GM23338 (cell line): ENCODE measurements around the gene RAB5IF. TPM values are rescaled to one million over a fixed set of nuclear protein-coding genes. Genes with fewer than 3 reads are reported as not detected.

Experiments used
- ATAC-seq: fragments of 200-7000 bp; cut with Tn5 transposase; 3 replicates; pipeline ENCODE4 v1.9.1; 2020
- DNase-seq: peaks from one replicate; pipeline ENCODE4 v3.0.0-alpha.2; 2015; ENCODE audit warnings: low spot score
- H2AFZ ChIP-seq: fragments of 200-600 bp; sonication (generic); 2 replicates; pipeline ENCODE4 v1.8.0; 2016; ENCODE audit warnings: antibody characterized with exemption, mild to moderate bottlenecking, moderate library complexity
- H3F3A ChIP-seq: fragments of 200-600 bp; sonication (generic); replicated peaks from 2 replicates; pipeline ENCODE4 v1.8.0; 2017; ENCODE audit warnings: antibody characterized with exemption, mixed run types, low read depth
- H3K27ac ChIP-seq: fragments of 200-600 bp; sonication (generic); 2 replicates; pipeline ENCODE4 v1.6.1; 2016; ENCODE audit warnings: low read depth
- H3K27me3 ChIP-seq: fragments of 200-600 bp; sonication (generic); 2 replicates; pipeline ENCODE4 v1.8.0; 2016; ENCODE audit warnings: mild to moderate bottlenecking, mixed run types, moderate library complexity; ENCODE audit not compliant: insufficient read depth
- H3K36me3 ChIP-seq: fragments of 200-600 bp; sonication (generic); 2 replicates; pipeline ENCODE4 v1.8.0; 2016; ENCODE audit warnings: mild to moderate bottlenecking; ENCODE audit not compliant: insufficient read depth
- H3K4me1 ChIP-seq: fragments of 200-600 bp; sonication (generic); 2 replicates; pipeline ENCODE4 v1.8.0; 2016; ENCODE audit warnings: mild to moderate bottlenecking, moderate library complexity; ENCODE audit not compliant: insufficient read depth
- H3K4me2 ChIP-seq: fragments of 200-600 bp; sonication (generic); 2 replicates; pipeline ENCODE4 v1.7.1; 2017; ENCODE audit warnings: mixed run types
- H3K4me3 ChIP-seq: fragments of 200-600 bp; sonication (generic); 2 replicates; pipeline ENCODE4 v1.6.1; 2016; ENCODE audit warnings: mixed run types
- H3K79me2 ChIP-seq: fragments of 200-600 bp; sonication (generic); replicated peaks from 2 replicates; pipeline ENCODE4 v1.8.0; 2017; ENCODE audit warnings: mild to moderate bottlenecking; ENCODE audit not compliant: insufficient read depth
- H3K9me2 ChIP-seq: fragments of 200-600 bp; sonication (generic); 2 replicates; pipeline ENCODE4 v1.8.0; 2017; ENCODE audit not compliant: insufficient read depth
- H4K20me1 ChIP-seq: fragments of 200-600 bp; sonication (generic); replicated peaks from 2 replicates; pipeline ENCODE4 v1.8.0; 2017; ENCODE audit warnings: mild to moderate bottlenecking; ENCODE audit not compliant: insufficient read depth
- H3K27ac Mint-ChIP-seq: 2 replicates; pipeline ENCODE4 v1.8.0; 2020; ENCODE audit warnings: inconsistent platforms, mild to moderate bottlenecking, moderate library complexity, mixed read lengths
- H3K27me3 Mint-ChIP-seq: 3 replicates; pipeline ENCODE4 v1.8.0; 2022; ENCODE audit warnings: low read depth, mild to moderate bottlenecking, moderate library complexity, mixed read lengths, inconsistent platforms; ENCODE audit not compliant: insufficient read depth, poor library complexity
- H3K36me3 Mint-ChIP-seq: 3 replicates; pipeline ENCODE4 v1.8.0; 2021; ENCODE audit warnings: low read depth, mild to moderate bottlenecking, inconsistent platforms, moderate library complexity, mixed read lengths
- H3K4me1 Mint-ChIP-seq: 3 replicates; pipeline ENCODE4 v1.8.0; 2020; ENCODE audit warnings: mild to moderate bottlenecking, inconsistent platforms, mixed read lengths
- H3K4me3 Mint-ChIP-seq: 3 replicates; pipeline ENCODE4 v1.8.0; 2021; ENCODE audit warnings: moderate library complexity, mild to moderate bottlenecking, inconsistent platforms, mixed read lengths
- H3K9me3 Mint-ChIP-seq: 3 replicates; pipeline ENCODE4 v1.8.0; 2020; ENCODE audit warnings: moderate library complexity, mild to moderate bottlenecking, inconsistent platforms, mixed read lengths
- CREB1 ChIP-seq: fragments of 250-450 bp; sonication (Bioruptor Pico); IDR thresholded peaks from 2 replicates; pipeline ENCODE4 v1.5.0; 2020; ENCODE audit warnings: low read depth, mild to moderate bottlenecking, moderate library complexity
- CTCF ChIP-seq, 2 experiments: fragments of 200-600 bp in 1 of 2; sonication (generic) in 1 of 2; conservative IDR thresholded peaks; 2 replicates each; pipeline versions ENCODE4 v1.5.1 to v1.6.1; 2016 to 2017; ENCODE audit warnings: antibody characterized with exemption in 2 of 2, low read depth in 2 of 2, mild to moderate bottlenecking in 2 of 2, moderate library complexity in 1 of 2
- ETS1 ChIP-seq: IDR thresholded peaks from 2 replicates; pipeline ENCODE4 v1.6.1; 2016; ENCODE audit warnings: antibody characterized with exemption
- EZH2 ChIP-seq: fragments of 200-600 bp; sonication (generic); IDR thresholded peaks from one replicate; pipeline ENCODE4 v1.8.0; 2017; ENCODE audit warnings: antibody characterized with exemption, mild to moderate bottlenecking, low read depth; ENCODE audit not compliant: unreplicated experiment
- EZH2phosphoT487 ChIP-seq: fragments of 200-600 bp; sonication (generic); IDR thresholded peaks from one replicate; pipeline ENCODE4 v1.8.1; 2018; ENCODE audit warnings: antibody characterized with exemption; ENCODE audit not compliant: unreplicated experiment
- JUNB ChIP-seq: IDR thresholded peaks from one replicate; pipeline ENCODE4 v1.6.1; 2016; ENCODE audit warnings: antibody characterized with exemption; ENCODE audit not compliant: unreplicated experiment
- NANOG ChIP-seq: IDR thresholded peaks from 2 replicates; pipeline ENCODE4 v1.6.1; 2016; ENCODE audit warnings: antibody characterized with exemption, borderline replicate concordance
- POLR2AphosphoS5 ChIP-seq: IDR thresholded peaks from 2 replicates; pipeline ENCODE4 v1.6.1; 2016; ENCODE audit warnings: antibody characterized with exemption, low read depth
- REST ChIP-seq: IDR thresholded peaks from one replicate; pipeline ENCODE4 v1.6.1; 2018; ENCODE audit warnings: antibody characterized with exemption; ENCODE audit not compliant: unreplicated experiment
- STAT1 ChIP-seq: IDR thresholded peaks from one replicate; pipeline ENCODE4 v1.6.1; 2016; ENCODE audit warnings: antibody characterized with exemption; ENCODE audit not compliant: unreplicated experiment
- ZNF114 ChIP-seq: fragments of 250-450 bp; sonication (Bioruptor Pico); IDR thresholded peaks from 2 replicates; pipeline ENCODE4 v1.5.0; 2020; ENCODE audit warnings: mild to moderate bottlenecking, moderate library complexity
- ZNF331 ChIP-seq: fragments of 250-450 bp; sonication (Bioruptor Pico); IDR thresholded peaks from 2 replicates; pipeline ENCODE4 v1.5.0; 2020; ENCODE audit warnings: low read depth, mild to moderate bottlenecking, moderate library complexity
- ZNF462 ChIP-seq: fragments of 250-450 bp; sonication (Bioruptor Pico); IDR thresholded peaks from 2 replicates; pipeline ENCODE4 v1.5.0; 2020; ENCODE audit warnings: mild to moderate bottlenecking, moderate library complexity
- polyA plus RNA-seq: library from polyadenylated mRNA; unstranded; fragments of >200 nt; fragmentation: Nextera tagmentation; extraction: Ambion mirVana; gene quantifications from 2 replicates; pipeline ENCODE4 v1.2.1, GENCODE V29; 2016
- total RNA-seq: library from RNA; depleted of rRNA; stranded (reverse); fragments of >200 nt; shearing (Covaris generic); gene quantifications from 2 replicates; pipeline ENCODE4 v1.2.3, GENCODE V29; 2014

RAB5IF gene
- total and polyA plus RNA-seq, 2 experiments from 2014 or later, result 123 to 138 TPM

GRCh38 chr20:36624944-36625324, 19.4 kb downstream of the RAB5IF start:
- ATAC-seq (no peak), DNase-seq (no peak)
- Mint-ChIP-seq H3K27me3 (no peaks in the 10 kb centered on the region), H3K4me1 (peaks cover 6% of the 10 kb centered on the region), H3K36me3 (no peaks in the 10 kb centered on the region), H3K27ac (no peak overlapping the region), H3K9me3 (no peaks in the 10 kb centered on the region), H3K4me3 (no peak overlapping the region)
- no peaks in the 10 kb centered on the region for H3F3A ChIP-seq
- H2AFZ ChIP-seq, result no peak overlapping the region; the same call in 1 of the 2 replicates
- no peaks in the 10 kb centered on the region; the same call in 1 of the 2 replicates for H3K9me2 ChIP-seq
- H4K20me1 ChIP-seq, result no peaks in the 10 kb centered on the region
- no peaks in the 10 kb centered on the region; the same call in 1 of the 2 replicates for H3K4me1 ChIP-seq
- no peak overlapping the region for H3K4me3 ChIP-seq
- no peaks in the 10 kb centered on the region for H3K27me3 ChIP-seq
- TF ChIP-seq ZNF114 (CRISPR knock-in tag) (no peak), EZH2phosphoT487 (no peak), STAT1 (no peak), EZH2 (no peak), ETS1 (no peak), CTCF (conservative IDR thresholded peaks at IDR 0.05; ENCODE audit: low read depth in 2 of 2) (no peak), REST (no peak), JUNB (no peak), POLR2AphosphoS5 (no peak), NANOG (no peak), CREB1 (CRISPR knock-in tag) (no peak), ZNF331 (CRISPR knock-in tag) (no peak), ZNF462 (CRISPR knock-in tag) (no peak)
- no peak overlapping the region for H3K27ac ChIP-seq
- H3K79me2 ChIP-seq, result no peaks in the 10 kb centered on the region
- H3K36me3 ChIP-seq, result no peaks in the 10 kb centered on the region
- H3K4me2 ChIP-seq, result no peak overlapping the region
